ENCODE results near the gene ARID1B.

DNA sequence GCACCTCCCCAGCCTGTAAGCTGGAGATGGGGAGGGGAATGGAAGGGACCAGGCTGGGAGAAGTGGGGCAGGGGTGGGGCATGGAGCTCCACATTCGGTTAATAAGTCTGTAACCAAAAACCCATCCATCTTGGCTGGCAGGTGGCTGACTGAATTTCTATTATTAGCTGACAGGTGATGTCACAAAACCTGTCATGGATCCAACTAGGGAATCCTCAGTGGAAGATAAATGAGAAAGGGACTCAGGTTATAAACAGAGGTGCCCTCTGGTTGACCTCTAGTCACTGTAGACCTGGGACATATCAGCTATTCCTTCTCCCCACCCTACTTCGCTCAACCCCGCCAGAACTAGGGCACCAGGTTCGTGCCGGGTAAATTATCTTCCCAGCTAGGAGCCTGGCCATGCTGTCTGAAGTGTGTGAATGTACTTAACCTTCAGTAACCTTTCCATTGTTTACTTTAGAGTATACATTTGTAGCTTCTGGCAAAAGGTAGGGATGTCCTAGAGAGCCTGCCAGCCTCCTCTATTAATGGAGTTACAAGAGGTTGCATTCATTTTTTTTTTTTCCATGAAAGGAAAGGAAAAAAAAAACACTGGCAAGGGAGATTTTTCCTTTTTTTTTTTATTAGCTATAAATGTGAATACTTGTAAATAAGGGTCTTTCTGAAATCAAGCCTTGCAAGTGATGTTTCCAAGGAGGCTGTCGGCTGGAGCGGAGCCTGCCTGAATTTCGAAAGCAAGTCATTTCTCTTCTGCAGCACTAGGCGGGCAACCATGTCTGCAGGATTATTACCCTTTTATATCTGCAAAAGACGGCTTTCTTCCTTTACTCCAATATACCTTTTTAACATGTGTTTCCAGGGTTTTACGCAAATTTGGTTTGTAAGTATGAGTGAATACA, 410.3 kb downstream of the ARID1B start:
- TF ChIP-seq POLR2A (IDR thresholded peaks at IDR 0.05), result no peak
- TF ChIP-seq, protein P1, sequence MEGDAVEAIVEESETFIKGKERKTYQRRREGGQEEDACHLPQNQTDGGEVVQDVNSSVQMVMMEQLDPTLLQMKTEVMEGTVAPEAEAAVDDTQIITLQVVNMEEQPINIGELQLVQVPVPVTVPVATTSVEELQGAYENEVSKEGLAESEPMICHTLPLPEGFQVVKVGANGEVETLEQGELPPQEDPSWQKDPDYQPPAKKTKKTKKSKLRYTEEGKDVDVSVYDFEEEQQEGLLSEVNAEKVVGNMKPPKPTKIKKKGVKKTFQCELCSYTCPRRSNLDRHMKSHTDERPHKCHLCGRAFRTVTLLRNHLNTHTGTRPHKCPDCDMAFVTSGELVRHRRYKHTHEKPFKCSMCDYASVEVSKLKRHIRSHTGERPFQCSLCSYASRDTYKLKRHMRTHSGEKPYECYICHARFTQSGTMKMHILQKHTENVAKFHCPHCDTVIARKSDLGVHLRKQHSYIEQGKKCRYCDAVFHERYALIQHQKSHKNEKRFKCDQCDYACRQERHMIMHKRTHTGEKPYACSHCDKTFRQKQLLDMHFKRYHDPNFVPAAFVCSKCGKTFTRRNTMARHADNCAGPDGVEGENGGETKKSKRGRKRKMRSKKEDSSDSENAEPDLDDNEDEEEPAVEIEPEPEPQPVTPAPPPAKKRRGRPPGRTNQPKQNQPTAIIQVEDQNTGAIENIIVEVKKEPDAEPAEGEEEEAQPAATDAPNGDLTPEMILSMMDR (IDR thresholded peaks at IDR 0.05), result no peak
